Colonic mucosa (tissue), 4 donors: ENCODE measurements around the gene MAP4. TPM values are rescaled to one million over a fixed set of nuclear protein-coding genes. Genes with fewer than 3 reads are reported as not detected.

Experiments
- DNase-seq: peaks from one replicate; pipeline ENCODE4 v3.0.0-alpha.2; 2020
- H3K27ac ChIP-seq: fragments of 200-600 bp; one replicate; pipeline ENCODE4 v1.8.0; 2021
- H3K27me3 ChIP-seq: fragments of 200-600 bp; one replicate; pipeline ENCODE4 v1.8.0; 2021
- H3K36me3 ChIP-seq: fragments of 200-600 bp; one replicate; pipeline ENCODE4 v1.8.0; 2021
- H3K4me1 ChIP-seq: fragments of 200-600 bp; one replicate; pipeline ENCODE4 v1.8.0; 2021; ENCODE audit warnings: mild to moderate bottlenecking
- H3K4me3 ChIP-seq: fragments of 200-600 bp; one replicate; pipeline ENCODE4 v1.8.0; 2021
- H3K9ac ChIP-seq, 2 donors: one replicate each; pipeline ENCODE4 v1.7.0; 2013; ENCODE audit warnings: control low read depth in 2 of 2, low read depth in 2 of 2, low read length in 2 of 2
- H3K9me3 ChIP-seq: fragments of 200-600 bp; one replicate; pipeline ENCODE4 v1.8.0; 2021
- CTCF ChIP-seq: fragments of 200-600 bp; IDR thresholded peaks from one replicate; pipeline ENCODE4 v1.8.0; 2022; ENCODE audit warnings: antibody characterized with exemption, mild to moderate bottlenecking
- intact Hi-C: fragments of 100-400 bp; cut with DNase I; formaldehyde crosslinking; loops from one replicate; pipeline ENCODE4 v1.14.1; 2022
- total RNA-seq, 2 donors: library from RNA; stranded (reverse); fragmentation: NEBNext Ultra II Directional in 1 of 2; extraction: Animal tissue kit (Norgen Biotek cat#: 25700) in 1 of 2; gene quantifications; one replicate each; pipeline ENCODE4 v1.2.1, GENCODE V29; 2021
- donor health status: healthy.
- donor health status: DM: no; HTN: no; CAD: no.
- donor health status: DM: no; HTN: no; CAD: no.

Gene MAP4
- total RNA-seq, 2 donors from 2014 or later: 117 to 132 TPM

- no peaks in the 10 kb centered on the region for H3K27me3 ChIP-seq
- intact Hi-C loops: no loop called here
- TF ChIP-seq CTCF: no peak
- H3K9me3 ChIP-seq: no peaks in the 10 kb centered on the region
- no peaks in the 10 kb centered on the region for H3K36me3 ChIP-seq
- no peak overlapping the region for H3K9ac ChIP-seq
- H3K4me1 ChIP-seq: no peaks in the 10 kb centered on the region
- no peak overlapping the region for H3K27ac ChIP-seq
- H3K4me3 ChIP-seq: no peak overlapping the region
- DNase-seq: no peak
Measured at GRCh38 chr3:47877719-47878118, 138.5 kb downstream of the MAP4 start.

- Histone ChIP-seq H3K4me3 (no peak overlapping the region), H3K27me3 (no peaks in the 10 kb centered on the region), H3K9me3 (no peaks in the 10 kb centered on the region), H3K36me3 (no peaks in the 10 kb centered on the region), H3K27ac (no peak overlapping the region), H3K4me1 (no peaks in the 10 kb centered on the region), H3K9ac (no peak overlapping the region)
- no peak for TF ChIP-seq CTCF
- DNase-seq: no peak
- intact Hi-C loops: no loop called here
Measured at GRCh38 chr3:47877290-47877689, 138.9 kb downstream of the MAP4 start.

- no peak for TF ChIP-seq CTCF
- H3K9me3 ChIP-seq: no peaks in the 10 kb centered on the region
- H3K27me3 ChIP-seq: no peaks in the 10 kb centered on the region
- H3K36me3 ChIP-seq: no peaks in the 10 kb centered on the region
- H3K9ac ChIP-seq: no peak overlapping the region
- no peak for DNase-seq
- no peak overlapping the region for H3K4me3 ChIP-seq
- H3K4me1 ChIP-seq: no peaks in the 10 kb centered on the region
- no peak overlapping the region for H3K27ac ChIP-seq
- intact Hi-C loops: no loop called here
Measured at GRCh38 chr3:47874913-47875312, 141.3 kb downstream of the MAP4 start.

GRCh38 chr3:47874438-47874837, 141.8 kb downstream of the MAP4 start:
- no peak for TF ChIP-seq CTCF
- H3K9me3 ChIP-seq: no peaks in the 10 kb centered on the region
- no peak overlapping the region for H3K9ac ChIP-seq
- no peak overlapping the region for H3K4me3 ChIP-seq
- H3K27me3 ChIP-seq: no peaks in the 10 kb centered on the region
- intact Hi-C loops: no loop called here
- no peak overlapping the region for H3K27ac ChIP-seq
- no peaks in the 10 kb centered on the region for H3K36me3 ChIP-seq
- H3K4me1 ChIP-seq: no peaks in the 10 kb centered on the region
- DNase-seq: no peak

GRCh38 chr3:47872916-47873315, 143.3 kb downstream of the MAP4 start:
- no peak for DNase-seq
- no peak overlapping the region for H3K27ac ChIP-seq
- no peaks in the 10 kb centered on the region for H3K9me3 ChIP-seq
- H3K27me3 ChIP-seq: no peaks in the 10 kb centered on the region
- peaks cover 5% of the 10 kb centered on the region for H3K36me3 ChIP-seq
- H3K9ac ChIP-seq: no peak overlapping the region
- intact Hi-C loops: no loop called here
- no peak for TF ChIP-seq CTCF
- H3K4me1 ChIP-seq: no peaks in the 10 kb centered on the region
- H3K4me3 ChIP-seq: no peak overlapping the region

- DNase-seq: no peak
- peaks cover 6% of the 10 kb centered on the region for H3K36me3 ChIP-seq
- no peak overlapping the region for H3K27ac ChIP-seq
- no peak overlapping the region for H3K4me3 ChIP-seq
- no peak for TF ChIP-seq CTCF
- intact Hi-C loops: no loop called here
- H3K27me3 ChIP-seq: no peaks in the 10 kb centered on the region
- H3K4me1 ChIP-seq: no peaks in the 10 kb centered on the region
- H3K9me3 ChIP-seq: no peaks in the 10 kb centered on the region
- no peak overlapping the region for H3K9ac ChIP-seq
Measured at GRCh38 chr3:47871389-47871788, 144.8 kb downstream of the MAP4 start.
